ENCODE results near the gene CLCA1.

CLCA1 gene

GRCh38 chr1:86504137-86504479, 35.4 kb downstream of the CLCA1 start:
- DNase-seq: no peak

GRCh38 chr1:86504895-86505563, 36.3 kb downstream of the CLCA1 start:
- no peak for DNase-seq

GRCh38 chr1:86505564-86505902, 36.8 kb downstream of the CLCA1 start:
- DNase-seq: no peak

- peak in 1 of 2 experiments; percentile 30 for DNase-seq
These were observed 39.3 kb downstream of the CLCA1 start for GRCh38 chr1:86507935-86508582.

- no peak for DNase-seq
These were observed 39.8 kb downstream of the CLCA1 start for GRCh38 chr1:86508583-86508969.

- DNase-seq: no peak
These were observed 46.9 kb downstream of the CLCA1 start for GRCh38 chr1:86515597-86515996.

GRCh38 chr1:86516335-86516734, 47.6 kb downstream of the CLCA1 start:
- DNase-seq: no peak

- no peak for DNase-seq
These were observed 48.6 kb downstream of the CLCA1 start for GRCh38 chr1:86517336-86517735.

- DNase-seq: no peak
These were observed 52.2 kb downstream of the CLCA1 start for GRCh38 chr1:86520789-86521521.

GRCh38 chr1:86521522-86521891, 52.8 kb downstream of the CLCA1 start:
- no peak for DNase-seq

GRCh38 chr1:86522240-86522639, 53.5 kb downstream of the CLCA1 start:
- no peak for DNase-seq

GRCh38 chr1:86523670-86524354, 55.1 kb downstream of the CLCA1 start:
- no peak for DNase-seq

- no peak for DNase-seq
These were observed 58.6 kb downstream of the CLCA1 start for GRCh38 chr1:86527306-86527705.

- no peak for DNase-seq
These were observed 61.6 kb downstream of the CLCA1 start for GRCh38 chr1:86530211-86530845.

GRCh38 chr1:86537928-86538695, 69.4 kb downstream of the CLCA1 start:
- DNase-seq: no peak

- DNase-seq: no peak
These were observed 70.0 kb downstream of the CLCA1 start for GRCh38 chr1:86538775-86539174.

GRCh38 chr1:86541859-86542258, 73.1 kb downstream of the CLCA1 start:
- no peak for DNase-seq

GRCh38 chr1:86542631-86543030, 73.9 kb downstream of the CLCA1 start:
- DNase-seq: no peak

GRCh38 chr1:86546787-86547221, 78.1 kb downstream of the CLCA1 start, which contains the start of gene CLCA4:
Gene CLCA4 (plus strand): TSS chr1:86547078. CDS start chr1:86547120, 42 bp downstream.
- no peak for DNase-seq

GRCh38 chr1:86548839-86549238, 80.1 kb downstream of the CLCA1 start:
- DNase-seq: no peak

All from activated T-cell treated with anti-CD3 and anti-CD28 coated beads, Interleukin-2, amount 50 U/mL, for 48 hours (primary cell).